ENCODE measurements around the gene EYA2. TPM values are rescaled to one million over a fixed set of nuclear protein-coding genes. Genes with fewer than 3 reads are reported as not detected.

The EYA2 gene
- total RNA-seq, 1 donor = not detected

GRCh38 chr20:47090835-47091234 is 196.2 kb downstream of the EYA2 start:
- no peak for TF ChIP-seq CTCF (IDR thresholded peaks at IDR 0.05; ENCODE audit: insufficient read depth, low read depth, low read length)
- no peak for DNase-seq (ENCODE audit: low read depth)
- no peak overlapping the region for H3K4me3 ChIP-seq (ENCODE audit: low read depth, low read length)

- no peak overlapping the region for H3K4me3 ChIP-seq (ENCODE audit: low read depth, low read length)
- no peak for TF ChIP-seq CTCF (IDR thresholded peaks at IDR 0.05; ENCODE audit: insufficient read depth, low read depth, low read length)
- DNase-seq (ENCODE audit: low read depth) = no peak
Measured at GRCh38 chr20:47093320-47093966, 198.8 kb downstream of the EYA2 start.

GRCh38 chr20:47095690-47096089 is 201.0 kb downstream of the EYA2 start:
- no peak overlapping the region for H3K4me3 ChIP-seq (ENCODE audit: low read depth, low read length)
- TF ChIP-seq CTCF (IDR thresholded peaks at IDR 0.05; ENCODE audit: insufficient read depth, low read depth, low read length) = no peak
- DNase-seq (ENCODE audit: low read depth) = no peak

DNA sequence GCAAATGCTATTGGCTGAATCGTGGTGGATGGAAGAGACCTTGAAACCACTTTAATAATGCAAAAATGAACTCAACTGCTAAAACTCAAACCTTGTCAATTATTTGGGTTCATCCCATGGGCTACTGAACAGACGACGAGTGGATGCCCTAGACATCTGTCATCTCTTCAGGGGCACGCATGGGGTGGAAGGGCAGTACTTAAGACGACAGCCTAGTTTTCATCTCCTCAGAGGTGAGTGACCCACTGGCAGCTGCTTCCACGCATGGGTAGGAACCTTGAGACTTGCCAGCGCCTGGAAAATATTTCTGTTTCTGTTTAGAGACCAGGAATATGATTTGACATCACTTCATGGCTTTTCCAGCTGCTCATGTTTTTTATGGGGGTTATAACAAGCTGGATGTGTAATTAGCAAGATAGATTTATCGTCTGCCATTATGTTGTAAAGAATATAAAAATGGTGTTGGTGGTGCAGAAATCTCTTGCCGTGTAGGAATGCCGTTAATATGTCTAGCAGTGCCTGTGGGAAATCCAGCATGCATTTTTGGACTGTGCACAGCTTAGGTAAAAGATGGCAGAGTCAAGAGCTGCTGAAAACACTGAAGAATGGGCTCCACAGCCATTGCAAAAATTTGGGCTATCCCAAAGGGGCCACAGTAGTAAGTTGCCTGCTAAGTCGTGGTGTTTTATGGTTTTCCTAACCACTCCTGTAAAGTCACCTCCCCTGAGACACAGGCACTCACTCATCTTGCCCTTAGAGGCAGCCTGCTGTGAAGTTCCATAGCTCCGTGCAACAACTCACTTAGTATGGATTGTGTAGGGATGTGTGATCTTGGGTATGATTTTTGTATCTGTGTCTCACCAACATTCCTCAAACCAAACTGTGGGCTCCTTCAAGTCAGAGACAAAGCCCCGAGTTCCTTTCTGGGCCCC is 203.3 kb downstream of the EYA2 start:
- DNase-seq (ENCODE audit: low read depth) = no peak
- TF ChIP-seq CTCF (IDR thresholded peaks at IDR 0.05; ENCODE audit: insufficient read depth, low read depth, low read length) = no peak
- H3K4me3 ChIP-seq (ENCODE audit: low read depth, low read length) = no peak overlapping the region

GRCh38 chr20:47099093-47099492 is 204.4 kb downstream of the EYA2 start:
- no peak overlapping the region for H3K4me3 ChIP-seq (ENCODE audit: low read depth, low read length)
- DNase-seq (ENCODE audit: low read depth) = no peak
- TF ChIP-seq CTCF (IDR thresholded peaks at IDR 0.05; ENCODE audit: insufficient read depth, low read depth, low read length) = no peak

GRCh38 chr20:47099825-47100441 is 205.3 kb downstream of the EYA2 start:
- peak; percentile 60 for DNase-seq (ENCODE audit: low read depth)
- no peak overlapping the region for H3K4me3 ChIP-seq (ENCODE audit: low read depth, low read length)
- no peak for TF ChIP-seq CTCF (IDR thresholded peaks at IDR 0.05; ENCODE audit: insufficient read depth, low read depth, low read length)
